A549 (cell line): Measurements from ENCODE around the gene TMOD1. TPM values are rescaled to one million over a fixed set of nuclear protein-coding genes. Genes with fewer than 3 reads are reported as not detected.

Experiments
- ATAC-seq, 2 experiments: fragments of 200-7000 bp in 1 of 2; fragments of >200 bp in 1 of 2; cut with Nextera tagmentation in 1 of 2; cut with Tn5 transposase in 1 of 2; 3 replicates each; pipeline versions ENCODE4 v1.8.0 to v1.9.1; 2018 to 2020; ENCODE audit warnings: mild to moderate bottlenecking in 1 of 2, moderate library complexity in 1 of 2
- CTCF ChIA-PET: fragments of 300-600 bp; sonication (Branson Sonifier 250); formaldehyde crosslinking; extraction: SDS; loops from one replicate; lab custom pipeline; 2021; ENCODE audit warnings: antibody characterized with exemption, inconsistent platforms; lab: Yijun Ruan, JAX
- POLR2A ChIA-PET: fragments of 350-600 bp; formaldehyde crosslinking; extraction: SDS; loops from one replicate; lab custom pipeline; 2021; ENCODE audit warnings: antibody characterized with exemption, inconsistent platforms; lab: Yijun Ruan, JAX
- DNase-seq, 2 experiments: peaks; one replicate each; pipeline versions ENCODE4 v3.0.0 to v3.0.0-alpha.2; 2011 to 2016; ENCODE audit warnings: low read depth in 1 of 2, low spot score in 1 of 2
- FAIRE-seq: peaks from 2 replicates; lab custom pipeline; 2011; peaks lifted over from hg19 to GRCh38; lab: Jason Lieb, UNC
- H3K27ac ChIP-seq, 2 experiments: fragments of >200 bp; sonication (Bioruptor Twin); formaldehyde crosslinking; 3 replicates each; pipeline ENCODE4 v1.5.1; 2016 to 2017
- H3K4me1 ChIP-seq: fragments of >200 bp; sonication (Bioruptor Twin); formaldehyde crosslinking; 3 replicates; pipeline ENCODE4 v1.6.1; 2016
- H3K4me2 ChIP-seq: fragments of >200 bp; sonication (Bioruptor Twin); formaldehyde crosslinking; 3 replicates; pipeline ENCODE4 v1.6.1; 2016
- H3K4me3 ChIP-seq: fragments of >200 bp; sonication (Bioruptor Twin); formaldehyde crosslinking; 3 replicates; pipeline ENCODE4 v1.5.1; 2016
- H3K9me3 ChIP-seq: fragments of >200 bp; sonication (Bioruptor Twin); formaldehyde crosslinking; 3 replicates; pipeline ENCODE4 v1.6.1; 2016
- ATOH8 ChIP-seq: fragments of 250-450 bp; sonication (Bioruptor Pico); IDR thresholded peaks from 2 replicates; pipeline ENCODE4 v1.5.0; 2020; ENCODE audit warnings: low read depth, mild to moderate bottlenecking, moderate library complexity
- CBX8 ChIP-seq: fragments of 200-600 bp; sonication (generic); IDR thresholded peaks from 2 replicates; pipeline ENCODE4 v1.6.1; 2016
- CEBPB ChIP-seq, 2 experiments: fragments of >200 bp in 1 of 2; sonication (Bioruptor Twin) in 1 of 2; formaldehyde crosslinking in 1 of 2; IDR thresholded peaks; 2 replicates each; pipeline ENCODE4 v1.6.1; 2012 to 2016
- CTCF ChIP-seq: fragments of >200 bp; sonication (Bioruptor Twin); formaldehyde crosslinking; IDR thresholded peaks from 3 replicates; pipeline ENCODE4 v1.5.1; 2016
- E2F6 ChIP-seq: IDR thresholded peaks from 2 replicates; pipeline ENCODE4 v1.6.1; 2012; ENCODE audit warnings: low read depth, borderline replicate concordance
- ELK1 ChIP-seq: fragments of 150-350 bp; IDR thresholded peaks from 2 replicates; pipeline ENCODE4 v1.6.1; 2014; ENCODE audit warnings: low read depth, mild to moderate bottlenecking, low read length
- GATA3 ChIP-seq: IDR thresholded peaks from 2 replicates; pipeline ENCODE4 v1.6.1; 2012; ENCODE audit warnings: borderline replicate concordance
- HES2 ChIP-seq: fragments of >200 bp; sonication (Bioruptor Twin); formaldehyde crosslinking; IDR thresholded peaks from 2 replicates; pipeline ENCODE4 v1.6.1; 2016
- HOXA7 ChIP-seq: fragments of 250-450 bp; sonication (Bioruptor Pico); IDR thresholded peaks from 2 replicates; pipeline ENCODE4 v1.5.0; 2020; ENCODE audit warnings: mild to moderate bottlenecking, moderate library complexity
- JUNB ChIP-seq: fragments of >200 bp; sonication (Bioruptor Twin); formaldehyde crosslinking; IDR thresholded peaks from 2 replicates; pipeline ENCODE4 v1.6.1; 2016
- MAFK ChIP-seq: fragments of 450-650 bp; IDR thresholded peaks from 2 replicates; pipeline ENCODE4 v1.6.1; 2014; ENCODE audit not compliant: partially characterized antibody
- MAX ChIP-seq: IDR thresholded peaks from 2 replicates; pipeline ENCODE4 v1.6.1; 2012
- MAZ ChIP-seq: fragments of 150-350 bp; IDR thresholded peaks from 2 replicates; pipeline ENCODE4 v1.6.1; 2014; ENCODE audit warnings: antibody characterized with exemption, low read depth, low read length, borderline replicate concordance
- NFE2L2 ChIP-seq: fragments of 150-350 bp; conservative IDR thresholded peaks from 2 replicates; pipeline ENCODE4 v1.6.1; 2014; ENCODE audit warnings: low read length
- NPAS2 ChIP-seq: fragments of 250-450 bp; sonication (Bioruptor Pico); IDR thresholded peaks from 2 replicates; pipeline ENCODE4 v1.8.0; 2022; ENCODE audit warnings: mild to moderate bottlenecking, moderate library complexity, borderline replicate concordance
- NR3C1 ChIP-seq: fragments of >200 bp; sonication (Bioruptor Twin); formaldehyde crosslinking; IDR thresholded peaks from 3 replicates; pipeline ENCODE4 v1.6.1; 2017
- PHF8 ChIP-seq: fragments of 200-600 bp; sonication (generic); IDR thresholded peaks from 2 replicates; pipeline ENCODE4 v1.6.1; 2016; ENCODE audit warnings: low read depth, mild to moderate bottlenecking, antibody characterized with exemption, moderate library complexity, borderline replicate concordance
- RARB ChIP-seq: fragments of 250-450 bp; sonication (Bioruptor Pico); IDR thresholded peaks from 2 replicates; pipeline ENCODE4 v1.8.0; 2021; ENCODE audit warnings: mild to moderate bottlenecking, moderate library complexity
- RCOR1 ChIP-seq: fragments of 150-350 bp; IDR thresholded peaks from 2 replicates; pipeline ENCODE4 v1.6.1; 2014; ENCODE audit warnings: antibody characterized with exemption, low read length, low read depth
- RNF2 ChIP-seq: fragments of 200-600 bp; sonication (generic); IDR thresholded peaks from 2 replicates; pipeline ENCODE4 v1.6.1; 2016; ENCODE audit warnings: low read depth, mild to moderate bottlenecking, antibody characterized with exemption, moderate library complexity, borderline replicate concordance
- USF2 ChIP-seq: fragments of 450-650 bp; IDR thresholded peaks from 2 replicates; pipeline ENCODE4 v1.6.1; 2014; ENCODE audit warnings: antibody characterized with exemption
- ZC3H11A ChIP-seq: fragments of 450-650 bp; IDR thresholded peaks from 2 replicates; pipeline ENCODE4 v1.6.1; 2014; ENCODE audit warnings: antibody characterized with exemption, mild to moderate bottlenecking
- WGBS: methylation state at CpG from one replicate; pipeline ENCODE4 v1.1.6; 2017; ENCODE audit errors: missing lambda C conversion rate; 5-methylcytosine and 5-hydroxymethylcytosine counted together
- polyA plus RNA-seq, 4 experiments: library from polyadenylated mRNA; depleted of rRNA in 3 of 4; stranded (reverse); fragments of >200 nt; fragmentation: RNase III in 1 of 4; extraction: RNeasy Plus Mini Kit Qiagen cat#74134 plus additional on column Dnase treatment in 1 of 4; gene quantifications; 2 replicates in 3 of 4; 3 replicates in 1 of 4; pipeline ENCODE4 v1.2.3, GENCODE V29; 2011 to 2017

The TMOD1 gene
- polyA plus RNA-seq, 2 of the 4 experiments (the other 2 are of a cell fraction), result 0.28 to 0.80 TPM

GRCh38 chr9:97508852-97509251, 7.4 kb downstream of the TMOD1 start:
- FAIRE-seq (no peak), DNase-seq (no peak), ATAC-seq (no peak)
- H3K4me3 ChIP-seq, result no peak overlapping the region
- peaks cover 11% of the 10 kb centered on the region; the same call in 2 of the 3 replicates for H3K4me1 ChIP-seq
- H3K27ac ChIP-seq, result no peak overlapping the region
- ChIA-PET CTCF (interaction anchor here (3.1 kb wide), 1 partner anchor 90 kb away, joined by 13 read pairs; no protein-coding TSS in a partner anchor), POLR2A (no interaction called here)
- no peaks in the 10 kb centered on the region for H3K9me3 ChIP-seq
- TF ChIP-seq E2F6, result no peak
- no peak for TF ChIP-seq ATOH8
- TF ChIP-seq HOXA7 (CRISPR knock-in tag), result no peak
- TF ChIP-seq CTCF, result no peak
- no peak for TF ChIP-seq MAFK
- TF ChIP-seq RNF2, result no peak
- no peak for TF ChIP-seq NFE2L2
- WGBS, result 56% methylated on average over 4 of the region's 4 CpGs
- H3K4me2 ChIP-seq, result no peak overlapping the region

- Histone ChIP-seq H3K4me3 (no peak overlapping the region), H3K27ac (no peak overlapping the region), H3K9me3 (no peaks in the 10 kb centered on the region)
- peak; percentile 33 to 70; a peak in 3 of 6 replicates for ATAC-seq
- peak in 1 of 2 experiments; percentile 51 for DNase-seq
- TF ChIP-seq CTCF (no peak), HES2 (no peak), CEBPB (IDR thresholded peaks at IDR 0.05) (no peak), CBX8 (no peak), MAZ (no peak), MAX (no peak), ELK1 (no peak), USF2 (no peak), PHF8 (no peak), ZC3H11A (no peak), NR3C1 (no peak), RCOR1 (no peak), GATA3 (no peak), RARB (CRISPR knock-in tag) (no peak), JUNB (no peak), HOXA7 (CRISPR knock-in tag) (no peak), NPAS2 (CRISPR knock-in tag) (no peak)
- TF ChIP-seq, all 56 proteins: peak for 0
- H3K4me2 ChIP-seq, result peak overlapping the region; percentile 27; the same call in 1 of the 3 replicates
- CTCF ChIA-PET, result interaction anchor here (0.7 to 3.1 kb wide), 6 partner anchors 10 to 147 kb away, joined by 3 to 13 read pairs (median 6); partner anchors contain the start of gene TMOD1
- 57% methylated on average over 10 of the region's 10 CpGs for WGBS
- peaks cover 11% of the 10 kb centered on the region; the same call in 2 of the 3 replicates for H3K4me1 ChIP-seq
- no peak for FAIRE-seq
- POLR2A ChIA-PET, result interaction anchor here (0.7 kb wide), 1 partner anchor 122 kb away, joined by 3 read pairs; the partner anchor contains the start of genes NCBP1 and TSTD2
Measured at GRCh38 chr9:97510797-97511654, 9.6 kb downstream of the TMOD1 start.
